Muscle of leg (tissue), 11 donors: Measurements from ENCODE around the gene ZNF804B. TPM values are rescaled to one million over a fixed set of nuclear protein-coding genes. Genes with fewer than 3 reads are reported as not detected.
"Not testable (repeated sequence)": the region's sequence is repeated elsewhere in the genome, so short reads cannot be mapped to it uniquely, and the experiment has no call there.

Source experiments
- DNase-seq: peaks from one replicate; pipeline ENCODE4 v3.0.0; 2013
- H3K27ac ChIP-seq: one replicate; pipeline ENCODE4 v1.5.1; 2013; ENCODE audit warnings: mild to moderate bottlenecking, low read length, control low read depth
- H3K27me3 ChIP-seq: one replicate; pipeline ENCODE4 v1.6.1; 2013; ENCODE audit warnings: low read length; ENCODE audit not compliant: control insufficient read depth, insufficient read depth
- H3K36me3 ChIP-seq: one replicate; pipeline ENCODE4 v1.6.1; 2013; ENCODE audit warnings: low read length; ENCODE audit not compliant: control insufficient read depth, insufficient read depth
- H3K4me1 ChIP-seq: one replicate; pipeline ENCODE4 v1.6.1; 2013; ENCODE audit warnings: low read length; ENCODE audit not compliant: control insufficient read depth, insufficient read depth
- H3K4me3 ChIP-seq: one replicate; pipeline ENCODE4 v1.5.1; 2013; ENCODE audit warnings: low read length, control low read depth
- H3K9me3 ChIP-seq: replicated peaks from 2 replicates; pipeline ENCODE4 v1.6.1; 2013; ENCODE audit warnings: low read depth, low read length; ENCODE audit not compliant: control insufficient read depth
- WGBS: methylation state at CpG from one replicate; pipeline ENCODE4 v1.1.5; 2013; ENCODE audit warnings: missing lambda C conversion rate; ENCODE audit not compliant: insufficient coverage; 5-methylcytosine and 5-hydroxymethylcytosine counted together
- polyA plus RNA-seq, 8 donors: library from polyadenylated mRNA; unstranded; fragments of 120-200 nt; gene quantifications; one replicate each; pipeline versions ENCODE4 v1.2.1 to v1.2.3, GENCODE V29; 2013; ENCODE audit warnings: inconsistent platforms in 1 of 8, low replicate concordance in 1 of 8; ENCODE audit not compliant: insufficient read length in 8 of 8, insufficient read depth in 1 of 8
- total RNA-seq: library from RNA; stranded (reverse); fragments of 120-200 nt; gene quantifications from one replicate; pipeline ENCODE4 v1.2.4, GENCODE V29; 2013

The ZNF804B gene
- total and polyA plus RNA-seq, 9 donors = under 0.01 to 0.05 TPM; not detected in 7

- Histone ChIP-seq H3K36me3 (no peaks in the 10 kb centered on the region), H3K4me1 (no peaks in the 10 kb centered on the region), H3K4me3 (no peak overlapping the region), H3K9me3 (no peaks in the 10 kb centered on the region), H3K27ac (no peak overlapping the region), H3K27me3 (no peaks in the 10 kb centered on the region)
- 40% methylated on average over 1 of the region's 5 CpGs for WGBS
- peak; percentile 41 for DNase-seq
Observed at GRCh38 chr7:89183712-89184111, 424.2 kb downstream of the ZNF804B start.

- no peak overlapping the region for H3K4me3 ChIP-seq
- H3K27me3 ChIP-seq = no peaks in the 10 kb centered on the region
- no peak for DNase-seq
- H3K9me3 ChIP-seq = no peaks in the 10 kb centered on the region
- no CpG with 5 or more reads among the region's 2 CpGs for whole genome bisulfite sequencing
- H3K4me1 ChIP-seq = no peaks in the 10 kb centered on the region
- no peaks in the 10 kb centered on the region for H3K36me3 ChIP-seq
- no peak overlapping the region for H3K27ac ChIP-seq
Observed at GRCh38 chr7:89200758-89201157, 441.3 kb downstream of the ZNF804B start.

GRCh38 chr7:89223900-89224395 lies 464.4 kb downstream of the ZNF804B start:
- WGBS = 25% methylated on average over 1 of the region's 2 CpGs
- no peak overlapping the region for H3K4me3 ChIP-seq
- no peaks in the 10 kb centered on the region for H3K9me3 ChIP-seq
- H3K27me3 ChIP-seq = no peaks in the 10 kb centered on the region
- DNase-seq = no peak
- no peaks in the 10 kb centered on the region for H3K4me1 ChIP-seq
- H3K27ac ChIP-seq = no peak overlapping the region
- H3K36me3 ChIP-seq = no peaks in the 10 kb centered on the region

- not testable (repeated sequence) for H3K27ac ChIP-seq, H3K4me1 ChIP-seq, H3K4me3 ChIP-seq, H3K36me3 ChIP-seq, H3K27me3 ChIP-seq, H3K9me3 ChIP-seq, DNase-seq
- 94% methylated on average over 26 of the region's 31 CpGs for WGBS
Observed at GRCh38 chr7:89228688-89229171, 469.2 kb downstream of the ZNF804B start.

GRCh38 chr7:89238156-89238555 lies 478.7 kb downstream of the ZNF804B start:
- DNase-seq = no peak
- H3K9me3 ChIP-seq = no peaks in the 10 kb centered on the region
- no peak overlapping the region for H3K4me3 ChIP-seq
- no peaks in the 10 kb centered on the region for H3K4me1 ChIP-seq
- no peaks in the 10 kb centered on the region for H3K27me3 ChIP-seq
- no peak overlapping the region for H3K27ac ChIP-seq
- no peaks in the 10 kb centered on the region for H3K36me3 ChIP-seq

- Histone ChIP-seq H3K27ac (no peak overlapping the region), H3K4me3 (no peak overlapping the region), H3K9me3 (peaks cover 20% of the 10 kb centered on the region), H3K27me3 (no peaks in the 10 kb centered on the region), H3K36me3 (no peaks in the 10 kb centered on the region), H3K4me1 (no peaks in the 10 kb centered on the region)
- DNase-seq = no peak
Observed at GRCh38 chr7:89246196-89246595, 486.7 kb downstream of the ZNF804B start.

- H3K4me3 ChIP-seq = no peak overlapping the region
- H3K27me3 ChIP-seq = no peaks in the 10 kb centered on the region
- no peak for DNase-seq
- H3K27ac ChIP-seq = no peak overlapping the region
- H3K9me3 ChIP-seq = peaks cover 20% of the 10 kb centered on the region
- H3K4me1 ChIP-seq = no peaks in the 10 kb centered on the region
- no CpG with 5 or more reads among the region's 3 CpGs for WGBS
- no peaks in the 10 kb centered on the region for H3K36me3 ChIP-seq
Observed at GRCh38 chr7:89247207-89247606, 487.7 kb downstream of the ZNF804B start.

GRCh38 chr7:89259085-89259484 lies 499.6 kb downstream of the ZNF804B start:
- no peaks in the 10 kb centered on the region for H3K27me3 ChIP-seq
- no peak for DNase-seq
- WGBS = no CpG with 5 or more reads among the region's 2 CpGs
- H3K27ac ChIP-seq = no peak overlapping the region
- H3K36me3 ChIP-seq = no peaks in the 10 kb centered on the region
- no peaks in the 10 kb centered on the region for H3K4me1 ChIP-seq
- no peaks in the 10 kb centered on the region for H3K9me3 ChIP-seq
- H3K4me3 ChIP-seq = no peak overlapping the region

- no peaks in the 10 kb centered on the region for H3K27me3 ChIP-seq
- no peak overlapping the region for H3K27ac ChIP-seq
- H3K4me1 ChIP-seq = no peaks in the 10 kb centered on the region
- DNase-seq = no peak
- H3K36me3 ChIP-seq = no peaks in the 10 kb centered on the region
- 33% methylated on average over 3 of the region's 4 CpGs for WGBS
- H3K4me3 ChIP-seq = no peak overlapping the region
- H3K9me3 ChIP-seq = no peaks in the 10 kb centered on the region
Observed at GRCh38 chr7:89264126-89264525, 504.6 kb downstream of the ZNF804B start.

- no peaks in the 10 kb centered on the region for H3K27me3 ChIP-seq
- no peaks in the 10 kb centered on the region for H3K4me1 ChIP-seq
- peak; percentile 21 for DNase-seq
- H3K4me3 ChIP-seq = no peak overlapping the region
- H3K9me3 ChIP-seq = no peaks in the 10 kb centered on the region
- no peaks in the 10 kb centered on the region for H3K36me3 ChIP-seq
- no peak overlapping the region for H3K27ac ChIP-seq
- no CpG with 5 or more reads among the region's 2 CpGs for WGBS
Observed at GRCh38 chr7:89265631-89266030, 506.1 kb downstream of the ZNF804B start.

- Histone ChIP-seq H3K27me3 (no peaks in the 10 kb centered on the region), H3K36me3 (no peaks in the 10 kb centered on the region), H3K9me3 (no peaks in the 10 kb centered on the region), H3K4me1 (no peaks in the 10 kb centered on the region), H3K27ac (no peak overlapping the region), H3K4me3 (no peak overlapping the region)
- WGBS = no CpG with 5 or more reads among the region's 2 CpGs
- DNase-seq = peak; percentile 4
Observed at GRCh38 chr7:89283302-89283701, 523.8 kb downstream of the ZNF804B start.
